ENCODE measurements around the gene ARHGEF18. TPM values are rescaled to one million over a fixed set of nuclear protein-coding genes. Genes with fewer than 3 reads are reported as not detected.
"Not testable (repeated sequence)": the region's sequence is repeated elsewhere in the genome, so short reads cannot be mapped to it uniquely, and the experiment has no call there.

ARHGEF18 gene
- total RNA-seq, result 7.0 TPM
- long read RNA-seq, partial matches to known transcripts, result 10 of 14 reads
- long read RNA-seq, other reads (novel, unspliced or antisense), result 4 of 14 reads

DNA sequence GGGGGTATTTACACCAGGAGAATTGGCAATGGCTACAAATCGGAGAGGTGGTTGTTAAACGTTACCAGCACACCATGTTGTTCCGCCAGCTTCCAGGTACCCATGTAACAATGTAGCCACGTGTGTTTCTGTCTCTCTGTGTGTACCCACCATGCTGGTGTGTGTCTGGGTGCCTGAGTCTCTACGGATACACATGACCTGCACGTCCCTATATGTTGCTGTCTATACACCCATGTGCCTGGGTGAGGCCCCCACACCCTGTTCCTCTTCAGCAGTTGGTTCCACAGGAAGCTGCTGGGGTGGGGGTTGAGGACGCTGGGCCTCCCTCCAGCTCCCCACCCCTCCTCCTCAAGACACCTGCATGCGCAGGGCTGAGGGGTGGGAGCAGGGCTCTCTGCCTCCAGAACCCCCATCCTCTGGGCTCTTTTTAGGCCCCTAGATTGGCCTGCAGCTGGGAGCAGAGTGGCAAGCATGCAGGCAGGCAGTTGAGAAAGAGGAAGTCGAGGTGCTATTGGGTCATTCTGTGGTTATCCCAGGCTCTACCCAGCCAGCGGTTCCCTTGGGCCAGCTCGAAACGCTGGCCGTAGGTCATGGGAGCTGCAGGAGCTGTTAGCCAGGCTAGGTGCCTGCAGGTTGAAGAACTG is at the start of gene ARHGEF18:
Gene ARHGEF18, plus strand, starts transcription at position 351 of the 644 bp plus-strand sequence. CDS start 13,954 bp downstream, outside the sequence.
- DNase-seq, result peak; percentile 63
- intact Hi-C loops (cut with DNase I), result no loop called here
- ATAC-seq (ENCODE audit: poor library complexity), result peak; percentile 74

DNA sequence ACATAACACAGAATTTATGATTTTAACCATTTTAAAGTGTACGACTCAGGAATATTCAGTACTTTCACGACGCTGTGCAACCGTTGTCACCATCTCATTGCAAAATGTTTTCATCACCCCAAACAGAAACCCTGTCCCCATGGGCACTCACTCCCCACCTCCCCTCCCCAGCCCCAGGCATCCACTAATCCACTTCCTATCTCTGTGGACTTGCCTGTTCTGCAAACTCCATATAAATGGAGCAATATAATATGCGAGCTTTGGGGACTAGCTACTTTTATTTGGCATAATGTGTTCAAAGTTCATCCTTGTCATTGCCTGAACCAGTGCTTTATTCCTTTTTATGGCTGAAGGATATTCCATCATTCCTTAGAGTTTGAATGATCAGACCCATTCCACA is 47.2 kb upstream of the ARHGEF18 start:
- intact Hi-C loops (cut with DNase I), result no loop called here
- no peak for ATAC-seq (ENCODE audit: poor library complexity)
- no peak for DNase-seq

DNA sequence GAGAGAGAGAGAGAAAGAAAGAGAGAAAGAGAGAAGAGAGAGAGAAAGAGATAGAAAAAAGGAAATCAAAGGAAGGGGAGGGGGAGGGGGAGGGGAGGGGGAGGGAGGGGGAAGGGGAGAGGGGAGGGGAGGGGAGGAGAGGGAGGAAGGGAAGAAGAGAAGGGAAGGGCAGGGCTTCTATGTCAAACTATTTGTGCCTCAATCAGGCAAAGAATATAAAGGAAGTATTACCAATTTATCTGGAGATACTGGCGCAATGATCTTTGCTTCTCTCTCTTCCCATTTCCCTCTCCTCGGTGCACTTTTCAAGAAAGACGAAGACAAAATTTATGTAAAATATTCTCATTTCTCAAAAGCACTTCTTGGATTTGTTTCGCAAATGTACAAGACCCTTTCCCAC is 45.3 kb upstream of the ARHGEF18 start:
- no peak for ATAC-seq (ENCODE audit: poor library complexity)
- no peak for DNase-seq
- intact Hi-C loops (cut with DNase I), result no loop called here

DNA sequence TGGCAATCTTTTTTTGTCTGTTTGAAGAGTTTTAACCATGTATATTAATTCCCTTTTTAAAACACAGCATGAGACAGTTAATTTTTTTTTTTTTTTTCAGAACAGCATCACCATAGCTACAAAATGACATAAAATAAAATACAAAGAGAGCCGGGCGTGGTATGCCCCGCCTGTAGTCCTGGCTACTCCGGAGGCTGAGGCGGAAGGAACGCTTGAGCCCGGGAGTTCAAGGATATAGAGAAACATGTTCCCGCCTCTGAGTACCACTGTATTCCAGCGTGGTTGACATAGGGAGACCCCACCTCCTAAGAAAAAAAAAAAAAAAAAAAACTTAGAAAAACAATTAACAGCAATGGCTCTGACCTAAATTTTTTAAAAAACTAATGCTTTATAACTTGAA is 44.5 kb upstream of the ARHGEF18 start:
- DNase-seq (no peak), ATAC-seq (ENCODE audit: poor library complexity) (no peak)
- intact Hi-C loops (cut with DNase I), result no loop called here

DNA sequence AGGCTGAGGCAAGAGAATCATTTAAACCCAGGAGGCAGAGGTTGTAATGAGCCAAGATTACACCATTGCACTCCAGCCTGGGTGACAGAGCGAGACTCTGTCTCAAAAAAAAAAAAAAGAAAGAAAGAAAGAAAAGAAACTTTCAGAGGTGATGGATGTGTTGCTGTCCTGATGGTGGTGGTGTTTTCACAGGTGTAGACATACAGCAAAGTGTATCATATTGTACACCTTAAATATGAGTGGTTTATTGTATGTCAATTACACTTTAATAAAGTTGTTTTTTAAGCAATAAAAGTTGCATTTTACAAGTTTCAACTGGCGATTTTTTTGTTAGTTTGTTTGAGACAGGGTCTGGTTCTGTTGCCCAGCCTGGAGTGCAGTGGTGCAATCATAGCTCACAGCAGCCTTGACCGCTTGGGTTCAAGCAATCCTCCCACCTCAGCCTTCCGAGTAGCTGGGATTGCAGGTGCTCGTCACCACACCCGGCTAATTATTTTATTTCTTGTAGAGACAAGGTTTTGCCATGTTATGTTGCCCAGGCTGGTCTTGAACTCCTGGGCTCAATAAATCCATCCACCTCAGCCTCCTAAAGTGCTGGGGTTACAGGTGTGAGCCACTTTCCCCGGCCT is 41.0 kb upstream of the ARHGEF18 start:
- ATAC-seq (ENCODE audit: poor library complexity) (no peak), DNase-seq (no peak)
- intact Hi-C loops (cut with DNase I), result no loop called here

DNA sequence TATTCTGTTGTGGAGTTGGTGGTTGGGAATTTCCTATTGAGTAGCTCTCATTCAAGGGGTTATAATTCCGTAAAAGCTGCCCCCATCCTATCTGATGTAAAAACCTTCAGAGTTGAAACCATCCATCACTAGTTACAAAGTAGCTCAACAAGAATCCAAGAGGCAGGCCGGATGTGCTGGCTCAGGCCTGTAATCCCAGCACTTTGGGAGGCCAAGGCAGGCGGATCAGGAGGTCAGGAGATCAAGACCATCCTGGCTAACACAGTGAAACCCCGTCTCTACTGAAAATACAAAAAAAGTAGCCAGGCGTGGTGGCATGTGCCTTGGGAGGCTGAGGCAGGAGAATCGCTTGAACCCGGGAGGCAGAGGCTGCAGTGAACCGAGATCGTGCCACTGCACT is 40.4 kb upstream of the ARHGEF18 start:
- DNase-seq; intact Hi-C loops (cut with DNase I); ATAC-seq (ENCODE audit: poor library complexity): not testable (repeated sequence)

DNA sequence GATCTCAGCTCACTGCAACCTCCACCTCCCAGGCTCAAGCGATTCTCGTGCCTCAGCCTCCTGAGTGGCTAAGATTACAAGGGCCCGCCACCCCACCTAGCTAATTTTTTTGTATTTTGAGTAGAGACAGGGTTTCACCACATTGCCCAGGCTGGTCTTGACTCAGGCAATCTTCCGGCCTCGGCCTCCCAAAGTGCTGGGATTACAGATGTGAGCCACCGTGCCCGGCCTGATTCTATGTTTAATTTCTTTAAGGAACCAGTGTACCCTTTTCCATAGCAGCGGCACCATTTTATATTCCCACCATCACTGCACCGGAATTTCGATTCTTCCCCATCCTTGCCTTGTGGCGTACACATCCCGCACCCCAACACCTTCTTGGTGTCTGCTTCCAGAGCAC is 36.8 kb upstream of the ARHGEF18 start:
- DNase-seq (no peak), ATAC-seq (ENCODE audit: poor library complexity) (no peak)
- intact Hi-C loops (cut with DNase I), result no loop called here

DNA sequence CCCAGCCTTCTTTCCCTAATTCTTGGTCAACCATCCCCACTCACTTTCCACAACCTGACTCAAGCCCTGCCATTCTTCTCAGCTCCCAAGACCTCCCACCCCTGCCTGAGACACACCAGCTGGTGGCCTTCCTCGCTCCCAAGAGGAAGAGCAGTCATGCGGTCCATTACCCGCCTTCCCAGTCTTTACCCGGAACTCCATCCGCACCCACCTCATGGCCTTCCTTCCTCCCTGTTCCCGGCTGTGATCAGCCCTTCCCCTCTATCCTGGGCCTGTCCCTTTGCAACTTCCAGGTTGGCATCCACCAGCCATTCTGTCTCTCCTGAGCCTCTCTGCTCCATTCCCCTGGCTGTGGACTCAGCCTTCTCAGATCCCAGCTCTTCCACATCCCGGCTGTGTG is 35.9 kb upstream of the ARHGEF18 start:
- ATAC-seq (ENCODE audit: poor library complexity), result no peak
- intact Hi-C loops (cut with DNase I), result no loop called here
- no peak for DNase-seq

DNA sequence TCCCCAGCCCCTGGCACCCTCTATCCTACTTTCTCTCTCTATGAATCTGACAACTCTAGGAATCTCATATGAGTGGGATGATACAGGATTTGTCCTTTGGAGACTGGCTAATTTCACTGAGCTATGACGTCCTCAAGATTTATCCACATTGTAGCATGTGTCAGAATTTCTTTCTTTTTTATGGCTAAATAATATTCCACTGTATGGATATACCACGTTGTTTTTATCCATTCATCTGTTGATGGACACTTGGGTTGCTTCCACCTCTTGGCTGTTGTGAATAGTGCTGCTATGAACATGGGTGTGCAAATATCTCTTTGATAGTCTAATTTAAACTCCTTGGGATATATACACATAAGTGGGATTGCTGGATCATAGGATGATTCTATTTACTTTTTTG is 30.6 kb upstream of the ARHGEF18 start:
- DNase-seq (no peak), ATAC-seq (ENCODE audit: poor library complexity) (no peak)
- intact Hi-C loops (cut with DNase I), result no loop called here

DNA sequence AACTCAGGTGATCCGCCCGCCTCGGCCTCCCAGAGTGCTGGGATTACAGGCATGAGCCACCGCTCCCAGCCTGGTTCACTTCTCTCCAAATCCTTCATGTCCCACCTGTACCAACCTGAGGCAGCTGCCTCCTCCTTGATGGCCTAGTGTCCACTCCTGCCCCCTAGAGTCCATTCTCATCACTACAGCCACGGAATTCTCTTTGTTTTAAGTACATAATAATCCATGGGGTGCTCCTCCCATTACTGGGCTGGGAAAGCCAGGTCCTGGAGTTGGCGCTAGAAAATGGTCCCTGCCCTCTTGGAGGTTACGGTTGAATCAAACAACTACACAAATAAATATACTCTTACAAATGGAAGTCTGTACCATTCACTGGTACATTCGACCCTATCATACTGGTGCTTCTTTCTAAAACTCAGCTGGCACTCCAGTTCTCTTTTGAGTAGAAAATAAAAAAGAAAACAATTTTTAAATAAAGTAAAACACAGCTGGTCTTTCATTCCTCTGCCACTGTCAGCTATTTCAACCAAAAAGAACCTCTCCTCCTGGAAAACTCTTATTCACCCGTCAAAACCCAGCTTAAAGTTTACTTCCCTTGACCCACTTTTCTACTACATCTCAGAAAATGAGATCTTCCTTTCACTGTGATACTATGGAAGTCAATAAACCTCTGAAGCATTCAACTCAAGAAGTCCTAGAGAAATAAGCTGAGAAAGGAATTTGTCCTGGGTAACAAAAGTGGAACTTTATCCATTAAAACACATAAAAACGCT is 22.4 kb upstream of the ARHGEF18 start:
- intact Hi-C loops (cut with DNase I), result no loop called here
- ATAC-seq (ENCODE audit: poor library complexity) (no peak), DNase-seq (no peak)

DNA sequence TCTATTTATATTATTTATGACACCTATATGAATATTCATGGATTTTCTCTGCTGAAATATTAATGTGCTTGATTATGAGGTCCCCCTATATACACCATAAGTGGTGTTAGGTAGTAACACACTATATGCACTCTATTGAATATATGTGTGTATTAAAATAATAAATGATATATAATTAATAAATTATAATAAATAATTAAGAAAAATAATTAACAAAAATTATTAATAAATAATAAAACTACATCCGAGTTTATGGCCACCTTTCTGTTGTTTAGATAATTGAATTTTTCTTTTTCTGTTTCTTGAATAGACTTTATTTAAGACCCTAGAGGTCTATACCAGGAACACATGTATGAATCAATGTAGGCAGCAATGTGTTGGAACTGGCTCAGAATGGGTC is 20.9 kb upstream of the ARHGEF18 start:
- no peak for ATAC-seq (ENCODE audit: poor library complexity)
- DNase-seq, result no peak
- intact Hi-C loops (cut with DNase I), result no loop called here

DNA sequence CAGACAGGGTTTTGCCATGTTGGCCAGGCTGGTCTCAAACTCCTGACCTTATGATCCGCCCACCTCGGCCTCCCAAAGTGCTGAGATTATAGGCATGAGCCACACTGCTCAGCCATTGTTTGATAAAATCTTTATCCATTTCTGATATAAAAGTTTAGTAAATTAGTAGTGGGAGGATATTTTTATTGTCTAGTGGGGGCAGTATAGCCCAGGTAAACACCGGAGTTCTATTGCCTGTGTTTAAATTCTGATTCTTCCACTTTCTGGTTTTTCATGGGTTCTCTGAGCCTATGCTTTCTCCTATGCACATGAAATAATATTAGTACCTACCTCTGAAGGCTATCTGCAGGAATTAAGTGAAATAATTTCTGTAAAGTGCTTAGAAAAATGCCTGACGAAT is 20.1 kb upstream of the ARHGEF18 start:
- ATAC-seq (ENCODE audit: poor library complexity) (no peak), DNase-seq (no peak)
- intact Hi-C loops (cut with DNase I), result no loop called here

DNA sequence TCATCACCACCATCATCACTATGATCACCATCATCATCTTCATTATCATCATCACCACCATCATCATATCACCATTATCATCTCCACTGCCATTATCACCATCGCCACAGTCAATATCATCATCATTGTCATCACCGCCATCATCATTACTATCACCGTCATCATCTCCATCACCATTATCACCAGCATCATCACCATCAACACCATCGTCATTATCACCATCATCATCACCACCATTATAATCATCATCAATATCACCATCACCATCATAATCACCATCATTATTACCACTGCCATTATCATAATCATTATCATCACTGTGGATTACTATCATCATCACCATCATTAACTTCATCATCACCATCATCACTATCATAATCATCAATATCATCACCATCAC is 17.3 kb upstream of the ARHGEF18 start:
- DNase-seq (no peak), ATAC-seq (ENCODE audit: poor library complexity) (no peak)
- intact Hi-C loops (cut with DNase I), result no loop called here

DNA sequence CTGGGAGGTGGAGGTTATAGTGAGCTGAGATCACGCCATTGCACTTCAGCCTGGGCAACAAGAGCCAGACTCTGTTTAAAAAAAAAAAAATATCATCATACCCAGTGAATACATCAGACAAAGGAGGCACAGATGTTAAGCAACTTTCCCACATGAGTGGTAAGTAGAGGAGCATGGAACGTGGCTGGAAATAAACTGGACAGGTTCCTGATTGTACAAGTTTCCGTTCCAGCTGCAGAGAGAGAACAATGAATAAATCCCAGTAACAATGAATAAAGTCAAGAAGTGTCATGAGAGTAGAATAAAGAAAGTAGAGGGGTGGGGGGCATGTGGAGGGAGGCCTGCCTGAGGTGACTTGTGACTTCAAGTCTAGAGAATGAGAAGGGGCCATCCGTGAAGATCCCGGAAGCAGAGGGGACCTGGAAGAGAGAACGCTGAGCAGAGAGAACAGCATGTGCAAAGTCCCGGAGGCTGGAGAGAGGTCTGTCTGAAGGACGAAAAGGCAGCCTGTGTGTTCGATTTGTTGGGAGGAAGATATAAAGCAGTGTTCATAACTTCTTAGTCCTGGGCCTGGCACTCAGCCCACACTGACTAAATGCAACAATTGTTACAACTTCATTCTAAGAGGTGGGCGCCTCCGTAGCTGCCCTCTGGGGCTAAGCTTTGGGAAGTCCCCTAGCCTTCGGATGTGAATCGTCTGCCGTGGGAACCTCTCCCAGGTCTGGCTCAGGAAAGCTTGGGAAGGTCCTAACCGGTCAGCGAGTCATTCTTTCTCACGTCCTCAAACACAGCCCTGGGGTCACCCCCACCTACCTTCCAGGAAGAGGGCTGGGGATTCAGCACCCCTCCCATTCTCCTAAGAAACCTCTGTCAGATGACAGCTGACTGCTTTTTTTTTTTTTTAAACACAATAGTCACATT is 15.3 kb upstream of the ARHGEF18 start:
- ATAC-seq (ENCODE audit: poor library complexity) (no peak), DNase-seq (no peak)
- intact Hi-C loops (cut with DNase I), result no loop called here

DNA sequence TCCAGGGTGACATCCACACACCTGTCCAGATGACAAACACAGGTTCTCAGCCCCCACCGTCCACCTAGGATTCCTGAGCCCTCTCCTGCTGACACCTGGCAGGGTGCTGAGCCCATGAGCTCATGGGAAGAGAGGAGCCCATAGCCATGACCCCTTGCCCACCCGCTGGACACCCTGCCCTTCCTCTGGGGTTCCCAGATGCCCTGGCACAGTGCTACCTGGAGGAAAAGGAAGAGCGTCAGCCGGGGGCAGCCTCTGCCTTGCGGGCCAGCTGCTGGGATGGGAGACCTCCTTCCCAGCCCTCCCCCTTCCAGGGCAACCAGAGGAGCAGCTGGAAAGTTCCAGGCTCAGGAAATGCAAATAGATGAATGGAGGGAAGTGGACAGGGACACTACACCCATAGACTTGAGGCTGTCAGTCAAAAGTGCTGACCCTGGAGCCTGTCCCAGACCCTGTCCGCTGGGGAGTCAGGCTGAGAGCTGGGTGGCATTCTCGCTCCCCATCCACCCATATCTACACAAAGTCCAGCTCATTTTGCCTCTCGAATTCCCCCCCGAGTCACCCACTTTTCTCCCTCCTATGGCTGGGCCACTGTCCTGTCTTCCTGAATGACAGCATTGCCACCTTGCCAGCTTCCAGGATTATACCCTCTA is 12.3 kb upstream of the ARHGEF18 start:
- ATAC-seq (ENCODE audit: poor library complexity) (no peak), DNase-seq (no peak)
- intact Hi-C loops (cut with DNase I), result no loop called here

DNA sequence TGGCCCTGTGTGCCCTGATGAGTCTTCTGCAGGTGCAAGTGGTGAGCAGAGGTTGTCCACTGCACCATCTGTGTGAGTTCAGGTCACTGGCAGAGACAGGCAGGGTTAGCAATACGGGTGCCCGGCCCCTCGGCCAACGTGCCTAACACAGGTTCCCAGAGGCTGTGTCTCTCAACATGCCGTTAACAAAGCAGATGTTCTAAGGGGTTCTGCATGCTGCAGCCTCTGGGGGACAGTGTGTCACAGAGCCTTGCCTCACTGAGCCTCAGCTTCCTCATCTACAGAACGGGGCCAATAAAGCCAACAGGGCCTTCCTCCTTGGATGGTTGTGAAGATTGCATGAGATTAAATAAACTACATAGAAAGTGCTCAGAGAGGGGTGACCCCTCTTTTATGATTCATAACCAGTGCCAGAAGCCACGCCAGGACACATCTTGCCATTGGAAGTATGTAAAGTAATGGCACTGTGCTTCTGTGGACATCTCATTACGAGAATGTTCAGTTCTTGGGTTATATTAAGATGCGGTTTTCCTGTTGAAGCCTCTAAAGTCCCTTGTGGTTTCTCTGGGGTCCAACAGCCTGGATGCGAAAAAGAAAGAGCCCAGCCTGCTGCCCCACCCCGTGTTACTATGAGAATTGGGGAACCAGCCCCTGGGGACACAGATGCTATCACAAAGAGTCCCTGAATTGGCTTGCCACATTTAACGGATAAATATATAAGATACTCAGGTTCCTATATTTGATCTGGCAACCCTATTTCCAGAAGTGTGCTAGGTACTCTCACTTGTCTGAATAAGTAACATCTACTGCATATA is 11.2 kb upstream of the ARHGEF18 start:
- peak; percentile 53 for DNase-seq
- intact Hi-C loops (cut with DNase I), result no loop called here
- ATAC-seq (ENCODE audit: poor library complexity), result peak; percentile 50

DNA sequence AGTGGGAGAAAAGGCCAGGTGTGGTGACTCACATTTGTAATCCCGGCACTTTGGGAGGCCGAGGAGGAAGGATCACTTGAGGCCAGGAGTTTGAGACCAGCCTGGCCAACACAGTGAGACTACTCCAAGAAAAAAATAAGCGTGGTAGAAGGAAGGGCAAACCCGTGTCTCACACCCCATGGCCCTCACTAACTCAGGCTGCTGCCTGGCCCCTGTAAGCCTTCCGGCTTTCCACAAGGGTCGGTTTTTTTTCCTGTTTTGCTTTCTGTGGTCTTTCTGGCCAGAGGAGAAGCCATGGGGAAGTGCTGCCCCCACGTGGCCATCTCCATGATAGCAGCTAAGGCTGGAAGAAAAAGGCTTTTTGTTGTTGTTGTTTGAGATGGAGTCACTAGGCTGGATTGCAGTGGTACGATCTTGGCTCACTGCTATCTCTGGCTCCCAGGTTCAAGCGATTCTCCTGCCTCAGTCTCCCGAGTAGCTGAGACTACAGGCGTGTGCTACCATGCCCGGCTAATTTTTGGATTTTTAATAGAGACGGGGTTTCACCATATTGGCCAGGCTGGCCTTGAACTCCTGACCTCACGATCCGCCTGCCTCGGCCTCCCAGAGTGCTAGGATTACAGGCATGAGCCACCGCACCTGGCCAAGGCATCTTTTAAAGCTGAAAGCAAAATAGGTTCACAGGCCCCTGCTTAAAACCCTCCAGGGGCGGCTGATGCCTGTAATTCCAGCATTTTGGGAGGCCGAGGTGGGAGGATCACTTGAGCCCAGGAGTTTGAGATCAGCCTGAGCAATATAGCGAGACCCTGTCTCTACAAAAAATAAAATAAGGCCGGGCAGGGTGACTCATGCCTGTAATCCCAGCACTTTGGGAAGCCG is 7.5 kb upstream of the ARHGEF18 start:
- ATAC-seq (ENCODE audit: poor library complexity) (peak; percentile 64), DNase-seq (peak; percentile 90)
- intact Hi-C loops (cut with DNase I), result loop anchor here (2.0 to 5.0 kb wide), 2 partner anchors 192 to 239 kb away; no protein-coding TSS in a partner anchor
